Subcutaneous abdominal adipose tissue (tissue), 5 donors: ENCODE data around the gene MYO15B.

Source experiments
- H3K27ac ChIP-seq: one replicate; pipeline ENCODE4 v1.7.0; 2013; ENCODE audit warnings: low read depth, mild to moderate bottlenecking, inconsistent platforms, low read length, moderate library complexity
- H3K27me3 ChIP-seq, 5 donors: one replicate each; pipeline ENCODE4 v1.7.0; 2013; ENCODE audit warnings: low read length in 5 of 5, inconsistent platforms in 1 of 5; ENCODE audit not compliant: control insufficient read depth in 5 of 5, insufficient read depth in 4 of 5
- H3K36me3 ChIP-seq, 5 donors: one replicate each; pipeline ENCODE4 v1.7.0; 2013; ENCODE audit warnings: low read length in 5 of 5; ENCODE audit not compliant: control insufficient read depth in 5 of 5, insufficient read depth in 5 of 5
- H3K4me1 ChIP-seq, 5 donors: one replicate each; pipeline ENCODE4 v1.7.0; 2013; ENCODE audit warnings: low read length in 5 of 5, mild to moderate bottlenecking in 3 of 5, moderate library complexity in 1 of 5; ENCODE audit not compliant: control insufficient read depth in 5 of 5, insufficient read depth in 5 of 5
- H3K4me3 ChIP-seq, 5 donors: one replicate each; pipeline ENCODE4 v1.7.0; 2013; ENCODE audit warnings: low read length in 5 of 5, low read depth in 1 of 5
- H3K9ac ChIP-seq, 5 donors: one replicate each; pipeline ENCODE4 v1.7.0; 2013; ENCODE audit warnings: low read length in 5 of 5, mild to moderate bottlenecking in 4 of 5, moderate library complexity in 3 of 5
- H3K9me3 ChIP-seq, 5 donors: one replicate each; pipeline ENCODE4 v1.7.0; 2013; ENCODE audit warnings: low read length in 5 of 5; ENCODE audit not compliant: control insufficient read depth in 5 of 5
- donor health status: healthy.
- donor health status: healthy.
- donor health status: healthy.
- donor health status: healthy.
- donor health status: healthy.

The MYO15B gene

GRCh38 chr17:75558666-75559530 is 28.7 kb upstream of the MYO15B start:
- Histone ChIP-seq H3K36me3 (peaks cover 0 to 11% (median 10%) of the 10 kb centered on the region in 5 donors), H3K9ac (no peak overlapping the region), H3K27ac (no peak overlapping the region)

GRCh38 chr17:75559958-75560533 is 27.6 kb upstream of the MYO15B start:
- Histone ChIP-seq H3K4me1 (peaks cover 0 to 8% (median 5%) of the 10 kb centered on the region in 5 donors), H3K9me3 (no peaks in the 10 kb centered on the region), H3K27me3 (no peaks in the 10 kb centered on the region), H3K9ac (no peak overlapping the region), H3K36me3 (peaks cover 0 to 17% (median 11%) of the 10 kb centered on the region in 5 donors), H3K27ac (no peak overlapping the region), H3K4me3 (no peak overlapping the region)

More at GRCh38 chr17:75558666-75559530, 28.7 kb upstream of the MYO15B start:
- Histone ChIP-seq H3K4me1 (peaks cover 0 to 8% (median 5%) of the 10 kb centered on the region in 5 donors), H3K4me3 (no peak overlapping the region), H3K27me3 (no peaks in the 10 kb centered on the region), H3K9me3 (no peaks in the 10 kb centered on the region)

- Histone ChIP-seq H3K9ac (no peak overlapping the region), H3K4me3 (no peak overlapping the region), H3K4me1 (peaks cover 0 to 8% (median 5%) of the 10 kb centered on the region in 5 donors), H3K36me3 (peaks cover 0 to 19% (median 13%) of the 10 kb centered on the region in 5 donors), H3K9me3 (no peaks in the 10 kb centered on the region), H3K27me3 (no peaks in the 10 kb centered on the region), H3K27ac (no peak overlapping the region)
These were observed 25.5 kb upstream of the MYO15B start for GRCh38 chr17:75561927-75562603.

GRCh38 chr17:75563063-75563758 is 24.4 kb upstream of the MYO15B start:
- Histone ChIP-seq H3K9ac (no peak overlapping the region), H3K9me3 (no peaks in the 10 kb centered on the region), H3K4me1 (peaks cover 0 to 5% (median 0%) of the 10 kb centered on the region in 5 donors), H3K27ac (no peak overlapping the region), H3K27me3 (no peaks in the 10 kb centered on the region), H3K36me3 (peaks cover 0 to 19% (median 13%) of the 10 kb centered on the region in 5 donors), H3K4me3 (no peak overlapping the region)

GRCh38 chr17:75564195-75564594 is 23.4 kb upstream of the MYO15B start:
- Histone ChIP-seq H3K9me3 (no peaks in the 10 kb centered on the region), H3K4me1 (peaks cover 0 to 5% (median 0%) of the 10 kb centered on the region in 5 donors), H3K27ac (no peak overlapping the region), H3K27me3 (no peaks in the 10 kb centered on the region), H3K9ac (no peak overlapping the region), H3K36me3 (peaks cover 0 to 22% (median 13%) of the 10 kb centered on the region in 5 donors), H3K4me3 (no peak overlapping the region)

GRCh38 chr17:75565066-75565465 is 22.5 kb upstream of the MYO15B start:
- H3K4me1 ChIP-seq, result peaks cover 0 to 5% (median 0%) of the 10 kb centered on the region in 5 donors
- H3K9me3 ChIP-seq, result no peaks in the 10 kb centered on the region

GRCh38 chr17:75565618-75566017 is 22.0 kb upstream of the MYO15B start:
- no peaks in the 10 kb centered on the region for H3K27me3 ChIP-seq
- H3K36me3 ChIP-seq, result peaks cover 0 to 22% (median 13%) of the 10 kb centered on the region in 5 donors
- no peak overlapping the region for H3K27ac ChIP-seq
- no peak overlapping the region for H3K9ac ChIP-seq
- H3K4me1 ChIP-seq, result peaks cover 0 to 5% (median 1%) of the 10 kb centered on the region in 5 donors
- no peaks in the 10 kb centered on the region for H3K9me3 ChIP-seq
- no peak overlapping the region for H3K4me3 ChIP-seq

More at GRCh38 chr17:75565066-75565465, 22.5 kb upstream of the MYO15B start:
- H3K4me3 ChIP-seq, result no peak overlapping the region
- no peak overlapping the region for H3K9ac ChIP-seq
- peaks cover 0 to 22% (median 13%) of the 10 kb centered on the region in 5 donors for H3K36me3 ChIP-seq
- no peaks in the 10 kb centered on the region for H3K27me3 ChIP-seq
- no peak overlapping the region for H3K27ac ChIP-seq

GRCh38 chr17:75566416-75566815 is 21.2 kb upstream of the MYO15B start:
- no peaks in the 10 kb centered on the region for H3K9me3 ChIP-seq
- H3K4me1 ChIP-seq, result peaks cover 0 to 10% (median 4%) of the 10 kb centered on the region in 5 donors
- H3K9ac ChIP-seq, result no peak overlapping the region
- H3K36me3 ChIP-seq, result peaks cover 0 to 22% (median 13%) of the 10 kb centered on the region in 5 donors
- H3K27ac ChIP-seq, result no peak overlapping the region
- H3K4me3 ChIP-seq, result no peak overlapping the region
- no peaks in the 10 kb centered on the region for H3K27me3 ChIP-seq

GRCh38 chr17:75566834-75567233 is 20.8 kb upstream of the MYO15B start:
- Histone ChIP-seq H3K27me3 (no peaks in the 10 kb centered on the region), H3K4me3 (no peak overlapping the region), H3K9ac (no peak overlapping the region), H3K27ac (no peak overlapping the region), H3K36me3 (peaks cover 0 to 22% (median 13%) of the 10 kb centered on the region in 5 donors), H3K4me1 (peaks cover 0 to 15% (median 4%) of the 10 kb centered on the region in 5 donors), H3K9me3 (no peaks in the 10 kb centered on the region)
